Ascending aorta (tissue), 2 donors: ENCODE results near the gene ASXL1. TPM values are rescaled to one million over a fixed set of nuclear protein-coding genes. Genes with fewer than 3 reads are reported as not detected.

Experiments used
- DNase-seq, 2 donors: peaks; one replicate each; pipeline ENCODE4 v3.0.0-alpha.2; 2019; ENCODE audit warnings: low spot score in 2 of 2
- H3K27ac ChIP-seq, 2 donors: fragments of 200-600 bp; sonication (generic); one replicate each; pipeline ENCODE4 v1.5.1; 2016 to 2017; ENCODE audit warnings: mild to moderate bottlenecking in 1 of 2
- H3K27me3 ChIP-seq: fragments of 200-600 bp; sonication (generic); one replicate; pipeline ENCODE4 v1.5.1; 2017
- H3K36me3 ChIP-seq, 2 donors: fragments of 200-600 bp; sonication (generic); one replicate each; pipeline ENCODE4 v1.5.1; 2016
- H3K4me1 ChIP-seq, 2 donors: fragments of 200-600 bp; sonication (generic); one replicate each; pipeline ENCODE4 v1.5.1; 2016 to 2017; ENCODE audit warnings: mild to moderate bottlenecking in 1 of 2
- H3K4me3 ChIP-seq, 2 donors: fragments of 200-600 bp; sonication (generic); one replicate each; pipeline ENCODE4 v1.5.1; 2016 to 2017; ENCODE audit warnings: mild to moderate bottlenecking in 1 of 2
- H3K9me3 ChIP-seq, 2 donors: fragments of 200-600 bp; sonication (generic); one replicate each; pipeline ENCODE4 v1.5.1; 2016
- CTCF ChIP-seq, 3 experiments: fragments of 200-600 bp in 2 of 3; fragments of 450-650 bp in 1 of 3; sonication (generic) in 2 of 3; IDR thresholded peaks; one replicate each; pipeline ENCODE4 v1.5.1; 2016 to 2019; ENCODE audit warnings: antibody characterized with exemption in 3 of 3, mild to moderate bottlenecking in 1 of 3, moderate library complexity in 1 of 3
- intact Hi-C: fragments of 100-400 bp; cut with DNase I; formaldehyde crosslinking; loops from one replicate; pipeline ENCODE4 v1.15.1; 2023
- total RNA-seq: library from RNA; depleted of rRNA; stranded (reverse); fragments of >200 nt; gene quantifications from one replicate; pipeline ENCODE4 v1.1.0, GENCODE V29; 2016

ASXL1 gene
- total RNA-seq, 1 donor from 2014 or later: 37.4 TPM

- TF ChIP-seq CTCF (IDR thresholded peaks at IDR 0.05): no peak
- intact Hi-C loops: no loop called here
- no peak overlapping the region for H3K4me3 ChIP-seq
- no peak for DNase-seq
- no peaks in the 10 kb centered on the region for H3K9me3 ChIP-seq
- no peak overlapping the region for H3K27ac ChIP-seq
- no peaks in the 10 kb centered on the region for H3K36me3 ChIP-seq
- H3K27me3 ChIP-seq: no peaks in the 10 kb centered on the region
- peaks cover 13 to 14% of the 10 kb centered on the region in 2 donors for H3K4me1 ChIP-seq
Observed at GRCh38 chr20:32460683-32461320, 102.7 kb downstream of the ASXL1 start.

GRCh38 chr20:32461836-32462600, 103.9 kb downstream of the ASXL1 start:
- Histone ChIP-seq H3K4me1 (peaks cover 9% of the 10 kb centered on the region in 2 donors), H3K36me3 (no peaks in the 10 kb centered on the region), H3K27ac (no peak overlapping the region), H3K4me3 (no peak overlapping the region), H3K9me3 (no peaks in the 10 kb centered on the region), H3K27me3 (no peaks in the 10 kb centered on the region)
- intact Hi-C loops: no loop called here
- no peak for TF ChIP-seq CTCF (IDR thresholded peaks at IDR 0.05)
- DNase-seq: no peak

- Histone ChIP-seq H3K27me3 (no peaks in the 10 kb centered on the region), H3K4me1 (no peaks in the 10 kb centered on the region), H3K9me3 (no peaks in the 10 kb centered on the region), H3K4me3 (no peak overlapping the region), H3K27ac (no peak overlapping the region), H3K36me3 (no peaks in the 10 kb centered on the region)
- no peak for TF ChIP-seq CTCF (IDR thresholded peaks at IDR 0.05)
- DNase-seq: no peak
- intact Hi-C loops: no loop called here
Observed at GRCh38 chr20:32462900-32463641, 104.9 kb downstream of the ASXL1 start.

GRCh38 chr20:32463642-32464400, 105.7 kb downstream of the ASXL1 start:
- no peaks in the 10 kb centered on the region for H3K27me3 ChIP-seq
- H3K9me3 ChIP-seq: no peaks in the 10 kb centered on the region
- DNase-seq: no peak
- no peaks in the 10 kb centered on the region for H3K36me3 ChIP-seq
- no peak overlapping the region for H3K4me3 ChIP-seq
- no peaks in the 10 kb centered on the region for H3K4me1 ChIP-seq
- no peak for TF ChIP-seq CTCF (IDR thresholded peaks at IDR 0.05)
- intact Hi-C loops: no loop called here
- H3K27ac ChIP-seq: no peak overlapping the region

- intact Hi-C loops: no loop called here
- Histone ChIP-seq H3K4me1 (no peaks in the 10 kb centered on the region), H3K36me3 (no peaks in the 10 kb centered on the region), H3K27ac (no peak overlapping the region), H3K9me3 (no peaks in the 10 kb centered on the region), H3K27me3 (no peaks in the 10 kb centered on the region), H3K4me3 (no peak overlapping the region)
- DNase-seq: no peak
- no peak for TF ChIP-seq CTCF (IDR thresholded peaks at IDR 0.05)
Observed at GRCh38 chr20:32464401-32465091, 106.4 kb downstream of the ASXL1 start.
